Stimulated activated CD4-positive, alpha-beta T cell treated with anti-CD3 and anti-CD28 coated beads, Interleukin-2, amount 100 ng/mL, for 4 hours (primary cell): ENCODE measurements around the gene HOATZ.

Source experiments
- DNase-seq: peaks from one replicate; pipeline ENCODE4 v3.0.0-alpha.2; 2020; ENCODE audit warnings: low read depth

Gene HOATZ

DNA sequence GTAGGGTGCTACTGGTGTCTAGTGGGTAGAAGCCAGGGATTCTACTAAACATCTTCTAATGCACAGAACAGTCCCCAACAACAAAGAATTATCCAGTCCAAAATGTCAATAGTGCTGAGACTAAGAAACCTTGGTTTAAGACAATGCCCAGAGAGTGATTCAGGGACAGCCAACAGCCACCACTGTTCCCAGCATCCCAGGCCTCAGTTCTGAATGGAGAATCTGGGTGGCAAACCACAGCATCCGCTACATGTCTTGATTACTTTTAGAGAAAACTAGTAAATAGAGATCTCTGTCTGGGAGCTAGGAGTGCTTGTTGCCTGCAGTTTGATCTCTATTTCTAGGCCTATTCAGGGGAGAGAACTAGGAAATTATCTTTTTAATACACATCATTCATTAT, 66.8 kb downstream of the HOATZ start:
- no peak for DNase-seq

DNA sequence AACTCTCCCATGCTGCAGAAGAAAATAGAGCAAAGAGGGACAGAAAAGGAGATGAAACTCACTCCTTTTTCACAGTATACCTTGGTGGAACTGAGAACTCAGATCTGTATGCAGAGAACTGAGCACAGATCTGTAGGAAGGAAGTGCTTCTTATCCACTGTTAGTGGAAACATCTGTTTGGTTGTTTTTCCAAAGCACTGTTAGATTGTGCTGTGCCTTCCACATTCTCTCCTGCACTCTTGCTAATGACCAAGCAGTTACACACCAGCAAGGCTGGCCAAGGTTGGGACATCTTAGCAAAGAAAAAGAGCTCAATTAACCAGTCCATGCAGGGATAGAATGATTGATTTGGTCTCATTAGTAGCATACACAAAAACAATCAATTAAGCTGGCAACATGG, 67.6 kb downstream of the HOATZ start:
- DNase-seq = no peak

DNA sequence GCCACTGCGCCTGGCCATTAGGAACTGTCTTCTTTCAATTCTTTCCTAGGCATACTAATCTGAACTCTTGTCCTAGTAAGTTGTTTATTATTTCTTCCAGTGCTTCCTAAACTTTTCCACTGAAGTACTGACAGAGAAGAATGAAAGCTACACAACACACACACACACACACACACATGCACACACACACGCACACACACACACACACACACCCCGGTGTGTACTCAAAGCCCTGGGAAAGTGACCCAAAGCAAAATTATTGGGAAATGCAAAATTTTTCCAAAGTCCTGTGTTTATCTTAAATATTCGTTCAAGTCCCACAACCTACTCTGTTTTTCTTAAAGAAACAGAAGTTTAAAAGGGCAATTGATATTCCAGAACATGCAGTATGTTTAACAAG, 68.3 kb downstream of the HOATZ start:
- no peak for DNase-seq

DNA sequence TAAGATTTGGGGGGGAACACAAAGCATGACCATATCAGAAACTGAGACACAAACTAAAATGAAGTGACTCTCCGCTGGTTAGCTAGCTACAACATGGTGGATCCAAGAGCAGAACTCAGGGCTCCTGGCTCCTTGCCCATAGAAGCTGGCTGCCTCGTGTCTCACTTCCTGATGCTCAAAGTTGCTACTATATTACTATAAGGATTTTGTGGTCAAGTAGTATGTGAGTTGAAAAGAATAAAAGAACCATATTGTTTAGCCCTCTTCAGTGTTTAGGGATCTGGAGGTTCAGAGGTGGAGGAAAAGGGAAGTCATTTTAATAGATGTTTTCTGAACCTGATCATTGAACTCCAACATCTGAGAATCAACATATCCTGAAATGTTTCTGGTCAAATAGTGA, 70.8 kb downstream of the HOATZ start:
- no peak for DNase-seq

DNA sequence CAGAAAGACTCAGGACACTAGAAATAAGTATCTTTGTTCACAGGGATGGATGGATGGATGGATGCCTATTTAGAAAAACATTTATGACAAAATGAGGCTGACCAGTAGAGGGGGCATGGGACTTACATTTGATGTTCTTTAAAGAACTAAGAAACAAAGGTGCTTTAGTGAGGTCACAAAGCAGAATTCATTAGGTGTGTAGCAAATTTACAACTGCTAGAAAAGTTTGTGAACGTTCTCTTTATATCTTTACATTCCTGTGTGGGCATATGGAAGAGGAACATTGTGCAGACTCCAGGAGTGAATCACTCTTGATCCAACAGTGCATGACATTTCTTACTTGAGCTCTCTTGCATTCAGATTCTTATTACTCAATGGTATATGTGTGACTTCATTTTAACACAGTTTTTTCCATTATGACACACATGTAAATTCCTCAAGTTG, 71.8 kb downstream of the HOATZ start:
- DNase-seq = peak; percentile 31
